ENCODE data around the gene UBR2.
"Not testable (repeated sequence)": the region's sequence is repeated elsewhere in the genome, so short reads cannot be mapped to it uniquely, and the experiment has no call there.

Gene UBR2

GRCh38 chr6:42618686-42619085, 54.9 kb downstream of the UBR2 start:
- DNase-seq = no peak

GRCh38 chr6:42619963-42620362, 56.1 kb downstream of the UBR2 start:
- no peak for DNase-seq

GRCh38 chr6:42624601-42625000, 60.8 kb downstream of the UBR2 start:
- DNase-seq = no peak

- no peak for DNase-seq
Measured at GRCh38 chr6:42627044-42627443, 63.2 kb downstream of the UBR2 start.

- no peak for DNase-seq
Measured at GRCh38 chr6:42627674-42628073, 63.8 kb downstream of the UBR2 start.

GRCh38 chr6:42628604-42629003, 64.8 kb downstream of the UBR2 start:
- DNase-seq = no peak

GRCh38 chr6:42629845-42630244, 66.0 kb downstream of the UBR2 start:
- DNase-seq = no peak

- DNase-seq = no peak
Measured at GRCh38 chr6:42637681-42638080, 73.9 kb downstream of the UBR2 start.

- DNase-seq = no peak
Measured at GRCh38 chr6:42642794-42643193, 79.0 kb downstream of the UBR2 start.

GRCh38 chr6:42644211-42644610, 80.4 kb downstream of the UBR2 start:
- DNase-seq = no peak

- DNase-seq = no peak
Measured at GRCh38 chr6:42652024-42652746, 88.4 kb downstream of the UBR2 start.

GRCh38 chr6:42653851-42654250, 90.0 kb downstream of the UBR2 start:
- DNase-seq = no peak

- no peak for DNase-seq
Measured at GRCh38 chr6:42659806-42660205, 96.0 kb downstream of the UBR2 start.

- peak in 1 of 2 experiments; percentile 73 for DNase-seq
Measured at GRCh38 chr6:42661540-42662153, 97.8 kb downstream of the UBR2 start.

- DNase-seq = no peak
Measured at GRCh38 chr6:42664718-42665117, 100.9 kb downstream of the UBR2 start.

GRCh38 chr6:42674368-42674767, 110.5 kb downstream of the UBR2 start:
- DNase-seq = not testable (repeated sequence)

GRCh38 chr6:42674780-42675179, 111.0 kb downstream of the UBR2 start:
- DNase-seq = no peak

- no peak for DNase-seq
Measured at GRCh38 chr6:42679358-42679757, 115.5 kb downstream of the UBR2 start.

- DNase-seq = no peak
Measured at GRCh38 chr6:42688281-42688680, 124.5 kb downstream of the UBR2 start.

- DNase-seq = no peak
Measured at GRCh38 chr6:42689371-42689770, 125.5 kb downstream of the UBR2 start.

GRCh38 chr6:42690151-42690702, 126.4 kb downstream of the UBR2 start:
- no peak for DNase-seq

GRCh38 chr6:42690872-42691271, 127.0 kb downstream of the UBR2 start:
- DNase-seq = no peak

GRCh38 chr6:42692137-42692911, 128.5 kb downstream of the UBR2 start:
- DNase-seq = peak in 1 of 2 experiments; percentile 34
